ENCODE data around the gene ADIPOR2.
A peak's percentile ranks its signal among the peaks of the same experiment; 100 is the strongest.

ADIPOR2 gene

GRCh38 chr12:1832801-1833595 lies 142.1 kb downstream of the ADIPOR2 start:
- DNase-seq, result no peak

GRCh38 chr12:1833596-1834028 lies 142.7 kb downstream of the ADIPOR2 start:
- DNase-seq, result no peak

GRCh38 chr12:1834186-1834925 lies 143.5 kb downstream of the ADIPOR2 start:
- no peak for DNase-seq

GRCh38 chr12:1835211-1836131 lies 144.6 kb downstream of the ADIPOR2 start:
- peak; percentile 17 to 23 for DNase-seq

GRCh38 chr12:1836241-1836803 lies 145.5 kb downstream of the ADIPOR2 start:
- DNase-seq, result no peak

- DNase-seq, result peak; percentile 82 to 86
These were observed 146.1 kb downstream of the ADIPOR2 start for GRCh38 chr12:1836854-1837421.

- no peak for DNase-seq
These were observed 146.8 kb downstream of the ADIPOR2 start for GRCh38 chr12:1837541-1838204.

Measured in NCI-H524 (cell line).